Activated CD8-positive, alpha-beta memory T cell treated with anti-CD3 and anti-CD28 coated beads, Interleukin-2, amount 50 U/mL, for 24 hours (primary cell): Measurements from ENCODE around the gene ZNF608.

Source experiments
- DNase-seq: peaks from one replicate; pipeline ENCODE4 v3.0.0-alpha.2; 2020; ENCODE audit errors: extremely low read depth

Gene ZNF608

DNA sequence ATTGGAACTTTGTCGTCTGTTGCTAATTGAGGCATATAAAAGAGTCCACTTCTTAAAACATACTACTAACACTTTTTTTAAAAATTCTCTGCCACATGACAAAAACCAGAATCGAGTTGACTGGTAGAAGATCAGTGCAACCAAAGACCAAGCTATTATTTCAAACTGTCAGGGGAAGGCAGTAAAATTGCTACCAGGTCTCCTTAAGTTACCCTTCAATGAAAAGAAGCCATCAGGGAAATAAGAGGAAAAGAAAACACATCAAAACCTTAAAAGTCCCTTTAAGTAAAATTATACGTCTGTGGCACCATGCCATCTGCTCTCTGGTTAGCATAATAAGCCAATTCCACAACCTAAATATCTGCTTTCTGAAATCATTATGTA is 9.6 kb downstream of the ZNF608 start:
- DNase-seq = no peak

DNA sequence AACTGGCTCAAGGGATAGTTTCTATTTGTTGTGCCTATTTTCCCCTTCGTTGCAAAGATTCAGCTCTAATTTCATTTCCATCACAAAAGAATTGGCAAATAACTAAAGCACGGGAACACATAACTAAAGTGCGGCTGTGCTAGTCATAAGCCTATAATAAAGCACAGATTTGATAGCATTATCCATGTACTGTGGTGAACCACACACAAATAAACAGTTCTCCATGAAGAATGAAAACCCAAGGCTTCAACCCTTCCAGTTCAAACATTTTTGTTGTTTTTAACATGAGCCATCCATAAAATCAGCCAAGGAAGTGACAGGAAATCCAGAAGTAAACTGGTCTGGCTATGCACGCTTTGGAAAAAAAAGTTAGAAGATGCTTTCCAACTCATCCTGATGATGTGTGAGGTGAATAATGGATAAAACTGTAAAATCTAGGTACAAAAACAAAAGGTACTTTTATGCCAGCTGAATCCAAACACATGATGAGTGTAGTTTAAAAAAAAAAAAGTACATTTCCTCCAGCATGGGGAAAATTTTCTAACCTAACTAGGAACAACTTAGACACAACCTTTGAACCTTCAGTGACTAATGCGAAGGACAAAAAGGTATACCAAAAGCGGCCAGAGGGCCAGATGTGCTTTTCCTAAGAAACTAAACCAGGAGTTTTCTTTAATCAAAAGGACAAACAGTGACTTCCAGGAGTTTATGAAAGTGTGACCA is 10.2 kb downstream of the ZNF608 start:
- DNase-seq = no peak

DNA sequence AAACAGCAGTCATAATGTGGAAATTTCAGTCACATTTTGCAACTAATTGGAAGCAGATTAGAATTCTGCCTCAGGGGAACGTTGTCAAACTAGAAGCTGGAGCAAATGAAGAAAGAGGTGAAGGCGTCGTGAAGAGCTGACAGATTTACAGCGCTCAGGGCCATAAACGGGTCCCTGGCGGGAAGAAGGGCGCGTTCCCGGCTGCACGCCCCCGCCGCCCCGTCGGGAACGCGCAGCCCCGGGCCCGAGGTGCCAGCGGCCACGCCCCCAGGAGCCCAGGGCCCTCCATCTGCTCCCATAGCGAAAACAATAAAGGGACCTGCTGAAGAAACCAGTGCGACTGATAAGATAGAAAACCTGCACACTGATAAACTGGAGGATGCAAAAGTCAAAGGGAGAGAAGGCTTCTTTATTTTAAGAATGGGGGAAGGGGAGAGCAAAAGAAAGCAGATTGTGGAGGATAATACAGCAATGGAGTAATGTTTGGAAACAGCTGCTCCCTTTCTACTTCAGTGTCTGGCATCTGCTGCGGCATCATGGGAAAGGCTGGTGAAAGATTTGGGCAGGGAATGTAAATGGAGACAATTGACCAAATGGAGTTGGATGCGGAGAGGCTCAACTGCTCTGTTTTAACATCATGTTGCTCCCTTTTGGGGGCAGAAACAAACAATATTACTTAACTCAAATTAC is 11.1 kb downstream of the ZNF608 start:
- no peak for DNase-seq

DNA sequence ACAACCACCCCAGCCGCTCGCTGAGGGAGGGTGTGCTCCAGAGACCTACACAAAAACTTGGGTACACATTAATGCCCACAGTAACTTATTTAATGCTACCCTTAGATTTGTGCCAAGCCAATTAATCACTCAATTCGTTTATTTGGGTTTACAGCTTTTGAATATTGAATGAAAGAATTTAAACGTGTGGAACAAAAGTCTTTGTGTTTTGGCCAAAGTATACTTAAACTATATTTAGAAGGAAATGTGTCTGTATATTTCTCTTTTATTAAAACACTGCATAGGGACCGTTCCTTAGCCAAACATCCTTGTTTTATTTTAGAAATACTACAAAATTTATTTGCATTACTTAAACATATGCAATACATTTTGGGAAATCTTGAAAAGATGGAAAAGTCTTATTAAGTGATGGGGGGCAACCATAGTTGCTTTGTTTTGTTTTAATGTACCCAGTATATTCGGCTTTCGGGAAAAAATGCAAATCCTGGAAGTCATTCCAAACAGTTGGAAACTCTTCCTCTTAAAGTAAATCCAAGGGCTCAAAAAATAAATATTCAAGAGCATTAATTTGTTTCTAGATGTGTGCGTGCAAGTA is 11.8 kb downstream of the ZNF608 start:
- no peak for DNase-seq

DNA sequence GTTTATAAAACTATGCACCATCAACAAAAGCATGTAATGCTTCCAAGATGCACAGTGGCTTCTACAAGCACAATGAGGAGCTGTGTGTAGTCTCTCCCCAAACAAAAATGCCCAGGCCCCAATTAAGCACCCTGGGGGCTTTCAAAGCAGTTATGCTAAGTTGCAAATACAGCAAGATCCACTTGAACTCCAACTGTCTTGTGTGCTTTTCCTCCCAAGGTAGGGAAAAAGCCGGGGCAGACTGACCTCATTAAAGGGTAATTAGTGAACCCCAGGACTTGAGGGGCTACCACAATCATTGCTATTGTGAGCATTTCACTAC is 13.1 kb downstream of the ZNF608 start:
- no peak for DNase-seq

DNA sequence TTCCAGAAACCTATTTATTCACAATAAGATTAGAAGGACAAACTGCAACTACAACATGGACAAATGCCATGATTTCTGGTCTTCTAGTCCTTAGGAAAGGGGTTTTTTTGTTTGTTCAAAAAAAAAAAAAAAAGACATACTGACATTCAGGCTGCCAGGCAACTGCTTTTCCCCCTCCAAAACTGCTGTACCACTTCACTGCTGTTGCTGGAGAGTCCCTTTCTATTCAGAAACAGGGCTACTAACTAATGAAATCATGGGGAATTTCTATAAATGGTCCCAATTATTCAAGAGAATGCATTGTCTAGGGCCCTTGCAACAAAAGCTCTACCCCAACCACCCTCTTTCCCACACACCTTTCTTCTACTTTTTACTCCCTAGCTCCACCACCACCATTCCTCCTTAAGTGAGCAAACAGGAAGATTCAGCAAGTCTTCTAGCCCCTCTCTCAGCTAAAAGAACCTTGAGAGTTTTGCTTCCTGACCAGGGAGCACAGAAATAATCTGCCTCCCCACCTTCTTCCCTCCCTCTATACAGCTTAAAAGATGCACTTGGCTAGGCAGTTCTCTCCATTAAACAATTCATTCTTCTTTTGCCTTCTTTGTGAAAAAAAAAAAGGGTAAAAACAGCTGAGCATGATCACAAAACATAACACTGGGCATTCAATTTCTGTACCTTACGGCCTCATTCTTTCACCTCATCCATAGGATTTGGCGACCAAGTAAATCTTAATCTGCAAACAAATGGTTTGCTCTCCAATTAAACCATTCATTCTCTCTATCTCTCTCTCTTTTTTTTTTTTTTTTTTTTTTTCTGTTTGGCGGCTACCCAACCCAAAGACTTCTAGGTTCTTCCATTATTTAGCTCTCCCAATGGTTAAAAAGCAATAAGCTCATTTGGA is 13.8 kb downstream of the ZNF608 start:
- DNase-seq = no peak

DNA sequence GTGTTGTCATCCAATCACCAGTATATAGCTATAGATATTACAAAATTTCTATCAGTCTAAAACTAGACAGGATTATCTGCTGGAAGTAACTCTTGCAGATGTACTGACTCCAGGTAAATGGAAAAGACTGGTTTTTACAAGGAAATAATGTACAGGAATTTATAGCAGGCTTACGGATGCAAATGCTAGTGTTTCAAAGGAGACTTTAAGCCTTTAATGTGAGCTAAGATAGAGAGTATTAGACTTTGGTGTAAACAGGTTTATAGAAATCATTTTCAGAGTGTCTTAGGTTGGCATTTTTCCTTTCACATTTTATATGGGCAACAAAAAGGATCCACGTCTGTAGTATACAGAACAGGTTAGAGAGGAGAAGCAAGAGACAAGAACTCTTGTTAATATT is 16.1 kb downstream of the ZNF608 start:
- no peak for DNase-seq

DNA sequence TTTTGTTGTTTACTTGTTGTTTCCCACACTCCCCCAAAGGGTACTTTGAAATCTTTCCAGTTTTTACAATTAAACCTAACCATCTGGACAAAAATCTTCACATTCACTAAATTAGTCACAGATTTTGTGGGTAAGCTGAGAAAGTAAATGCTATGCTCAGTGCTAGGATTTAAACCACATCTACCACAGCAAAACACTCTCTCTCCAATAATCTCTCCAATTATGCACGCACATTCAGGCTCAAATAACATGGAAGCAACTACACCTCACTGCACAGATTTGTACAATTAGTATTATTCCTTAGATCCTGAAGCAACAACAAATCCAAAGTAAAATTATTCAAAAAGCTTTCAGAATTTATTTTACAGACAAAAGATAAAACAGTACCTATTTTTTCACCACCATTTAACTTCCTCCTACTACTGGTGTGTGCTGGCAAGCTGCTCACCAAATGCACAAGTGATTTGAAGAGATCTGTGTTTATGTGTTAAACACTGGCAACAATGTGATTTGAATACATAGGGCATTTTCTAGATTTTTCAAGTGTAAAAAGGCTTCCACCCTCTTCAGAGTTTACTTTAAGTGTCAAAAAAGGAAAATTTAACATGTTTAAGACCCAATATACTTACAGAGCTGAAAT is 16.6 kb downstream of the ZNF608 start:
- no peak for DNase-seq

DNA sequence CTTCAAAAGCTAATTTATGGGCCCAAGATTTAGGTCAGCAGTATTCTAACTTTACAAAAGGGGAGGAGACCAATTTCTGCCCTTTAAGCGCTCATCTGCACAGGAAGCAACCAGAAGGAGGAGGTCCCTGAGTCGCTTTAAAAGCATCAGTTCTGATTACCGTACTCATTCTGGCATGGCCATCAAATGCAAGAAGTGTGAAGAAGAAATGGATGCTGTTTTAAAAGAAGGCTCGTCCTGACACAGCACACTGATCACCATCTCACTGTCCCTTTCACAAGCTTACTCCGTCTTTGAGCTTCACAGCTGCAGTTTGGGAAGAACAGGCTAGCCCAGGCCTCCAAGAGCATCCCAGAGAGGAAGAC is 17.5 kb downstream of the ZNF608 start:
- DNase-seq = no peak

DNA sequence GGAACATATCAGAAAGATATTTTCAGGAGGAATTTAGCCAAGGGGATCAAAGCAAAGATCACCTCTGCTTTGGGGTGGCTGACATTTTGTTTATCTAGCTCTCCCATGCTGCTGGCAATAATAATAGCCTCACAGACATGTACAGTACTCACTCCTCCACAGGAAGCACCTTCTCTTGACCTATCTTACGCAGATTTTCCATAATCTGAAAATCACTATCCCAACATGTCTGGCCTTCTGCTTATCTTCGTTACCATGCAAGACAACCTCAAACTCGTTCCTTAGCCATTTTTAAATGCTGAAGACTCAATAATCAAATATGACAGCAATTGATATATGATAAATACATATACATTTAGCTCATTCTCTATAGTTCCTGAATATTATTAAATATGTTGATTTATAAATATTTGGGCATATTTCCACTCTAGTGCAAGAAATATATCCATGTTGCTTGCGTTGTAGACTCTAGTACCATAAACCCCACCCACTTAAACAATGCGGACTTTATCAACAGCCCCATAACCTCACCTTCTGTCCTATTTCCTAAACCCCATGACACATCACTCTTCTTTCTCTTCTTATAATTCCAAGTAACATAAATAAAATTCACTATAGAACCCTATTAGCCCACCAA is 18.0 kb downstream of the ZNF608 start:
- no peak for DNase-seq

DNA sequence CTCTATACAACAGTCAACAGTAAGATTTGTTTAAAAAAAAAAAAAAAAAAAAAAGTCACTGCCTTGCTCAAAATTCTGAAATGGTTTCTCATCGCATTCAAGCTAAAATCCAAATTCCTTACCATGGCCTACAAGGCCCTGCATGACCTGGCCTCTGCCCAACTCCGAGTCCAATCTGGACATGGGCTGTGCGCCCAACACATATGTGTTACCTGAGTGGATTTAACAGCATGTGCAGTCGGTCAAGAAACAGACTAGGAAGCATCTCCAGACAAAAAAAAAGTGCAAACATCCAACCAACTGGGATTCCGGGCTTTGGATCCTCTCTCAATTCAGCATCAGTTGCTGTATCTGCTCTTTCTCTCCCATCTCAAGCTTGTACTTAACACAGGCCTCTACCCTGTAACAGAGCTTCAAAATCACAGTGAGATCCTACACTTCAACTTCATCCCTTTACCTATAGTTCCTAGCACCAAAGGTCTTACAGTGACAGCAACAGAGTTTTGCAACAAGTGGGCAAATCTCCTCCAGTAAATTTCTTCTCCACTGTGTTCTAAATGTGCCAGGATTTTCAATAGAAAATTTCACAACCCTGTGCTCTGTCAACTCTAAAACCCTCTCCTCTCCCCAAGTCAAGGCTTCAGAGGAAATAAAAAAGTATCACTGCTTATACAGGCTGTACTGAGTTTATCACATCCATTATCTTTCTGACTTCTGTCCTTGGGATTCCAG is 19.6 kb downstream of the ZNF608 start:
- DNase-seq = no peak

DNA sequence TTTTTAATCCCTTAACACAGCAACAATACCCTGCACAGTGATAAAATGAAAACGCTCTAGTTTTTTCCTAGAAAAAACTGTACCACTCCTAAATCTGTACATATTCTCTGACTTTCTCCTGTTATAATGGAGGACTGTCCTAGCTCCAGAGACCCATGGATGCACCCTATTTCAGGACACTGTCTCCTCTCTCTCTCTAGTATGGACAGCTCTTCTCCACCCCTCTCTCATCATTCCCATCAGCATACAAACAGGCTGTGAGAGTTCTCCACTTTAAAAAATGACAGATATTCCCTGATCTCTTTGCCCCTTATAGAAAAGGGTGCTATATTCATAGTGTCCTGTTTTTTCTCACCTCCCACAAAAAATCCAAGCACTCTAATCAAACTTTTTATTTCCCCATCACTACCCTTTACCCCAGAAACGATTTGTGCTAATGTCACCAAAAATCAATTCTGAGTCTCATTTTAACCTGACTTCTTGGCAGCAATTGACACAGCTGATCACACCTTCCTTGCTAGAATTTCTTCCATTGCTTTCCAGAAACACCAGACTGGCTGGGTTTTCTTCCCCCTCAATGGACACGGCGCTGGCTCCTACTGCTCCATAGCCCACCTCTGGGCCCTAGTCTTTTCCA is 20.7 kb downstream of the ZNF608 start:
- DNase-seq = no peak

DNA sequence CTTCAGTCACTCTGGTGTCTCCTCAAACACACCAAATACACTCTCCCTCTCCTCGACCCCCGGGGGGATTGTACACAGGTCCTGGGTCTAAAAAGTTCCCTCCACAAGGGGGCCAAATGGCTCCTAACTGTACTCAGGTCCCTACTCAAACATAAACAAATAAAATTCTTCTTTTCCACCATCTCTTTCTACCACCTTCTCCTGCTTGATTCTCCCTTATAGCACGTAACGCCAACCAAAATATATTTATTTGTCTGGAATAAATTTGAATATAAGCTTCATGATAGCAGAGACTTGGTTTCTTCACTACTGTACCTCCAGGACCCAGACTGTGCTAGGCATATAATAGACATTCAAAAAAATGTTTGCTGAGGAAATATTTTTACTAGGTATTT is 21.4 kb downstream of the ZNF608 start:
- DNase-seq = no peak

DNA sequence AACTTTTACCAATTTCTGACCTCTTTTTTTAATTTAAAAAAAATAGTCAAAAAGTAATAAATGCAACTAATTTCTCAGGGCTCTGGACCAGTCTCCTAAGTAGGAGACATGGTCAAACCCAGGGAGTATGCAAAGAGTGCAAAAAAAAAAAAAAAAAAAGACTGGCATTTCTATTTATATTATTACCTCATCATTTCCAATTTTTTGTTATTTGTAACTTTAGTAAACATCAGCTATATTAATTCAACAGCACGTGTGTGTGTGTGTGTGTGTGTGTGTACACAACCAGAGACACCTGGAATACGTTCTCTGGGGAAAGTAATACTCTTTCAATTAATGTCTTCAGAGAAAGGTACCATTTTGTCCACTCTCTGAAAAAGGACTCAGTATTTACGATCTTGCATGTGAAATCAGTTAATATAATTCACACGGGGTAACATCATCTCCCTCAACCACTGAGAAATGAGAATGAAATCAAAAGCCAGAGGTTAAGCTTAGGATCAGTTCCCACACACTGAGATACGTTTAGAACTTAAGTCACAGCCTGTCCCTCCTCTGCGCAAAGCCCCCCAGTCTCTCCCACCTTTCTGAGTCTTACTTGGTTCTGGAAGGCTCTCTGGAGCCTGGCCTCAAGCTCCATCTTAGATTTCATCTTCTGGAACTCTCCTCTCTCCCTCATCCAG is 21.9 kb downstream of the ZNF608 start:
- DNase-seq = no peak

DNA sequence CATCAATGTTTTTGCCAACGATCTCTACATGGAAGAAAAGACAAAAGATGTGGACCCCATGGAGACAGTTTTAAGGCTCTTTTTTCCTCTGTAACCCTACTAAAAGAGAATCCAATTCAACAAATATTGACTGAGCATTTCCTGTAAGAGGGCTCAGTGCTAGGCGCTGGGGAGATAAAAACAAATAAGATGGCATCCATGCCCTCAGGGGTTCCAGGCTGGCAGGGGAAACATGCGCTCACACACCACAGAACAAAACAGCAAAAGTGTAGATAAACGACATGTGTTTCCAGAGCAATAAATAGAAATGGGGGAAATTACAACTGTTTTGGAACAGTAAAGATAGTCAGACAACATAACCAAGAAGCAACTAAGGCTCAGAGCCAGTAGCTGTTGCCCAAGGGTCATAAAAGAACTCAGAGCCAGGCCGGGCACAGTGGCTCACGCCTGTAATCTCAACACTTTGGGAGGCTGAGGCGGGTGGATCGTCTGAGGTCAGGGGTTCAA is 25.2 kb downstream of the ZNF608 start:
- DNase-seq = no peak

DNA sequence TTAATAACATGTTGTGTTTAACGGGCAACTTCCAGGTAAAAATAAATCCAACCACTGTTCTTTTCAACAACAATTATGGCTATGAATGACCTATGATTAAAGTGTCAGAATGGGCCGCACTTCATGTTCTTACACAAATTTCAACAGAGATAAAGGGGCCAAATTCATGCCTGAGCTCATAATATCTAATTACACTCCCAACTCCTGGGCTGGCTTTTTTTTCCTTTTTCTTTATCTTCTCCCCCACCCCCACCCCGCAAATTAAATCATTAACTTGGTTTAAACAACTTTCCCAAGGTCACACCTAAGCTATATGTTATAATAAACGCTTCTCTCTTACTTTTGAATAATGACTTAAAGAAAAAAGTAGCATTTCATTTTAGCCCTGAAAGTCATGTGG is 25.8 kb downstream of the ZNF608 start:
- DNase-seq = no peak

DNA sequence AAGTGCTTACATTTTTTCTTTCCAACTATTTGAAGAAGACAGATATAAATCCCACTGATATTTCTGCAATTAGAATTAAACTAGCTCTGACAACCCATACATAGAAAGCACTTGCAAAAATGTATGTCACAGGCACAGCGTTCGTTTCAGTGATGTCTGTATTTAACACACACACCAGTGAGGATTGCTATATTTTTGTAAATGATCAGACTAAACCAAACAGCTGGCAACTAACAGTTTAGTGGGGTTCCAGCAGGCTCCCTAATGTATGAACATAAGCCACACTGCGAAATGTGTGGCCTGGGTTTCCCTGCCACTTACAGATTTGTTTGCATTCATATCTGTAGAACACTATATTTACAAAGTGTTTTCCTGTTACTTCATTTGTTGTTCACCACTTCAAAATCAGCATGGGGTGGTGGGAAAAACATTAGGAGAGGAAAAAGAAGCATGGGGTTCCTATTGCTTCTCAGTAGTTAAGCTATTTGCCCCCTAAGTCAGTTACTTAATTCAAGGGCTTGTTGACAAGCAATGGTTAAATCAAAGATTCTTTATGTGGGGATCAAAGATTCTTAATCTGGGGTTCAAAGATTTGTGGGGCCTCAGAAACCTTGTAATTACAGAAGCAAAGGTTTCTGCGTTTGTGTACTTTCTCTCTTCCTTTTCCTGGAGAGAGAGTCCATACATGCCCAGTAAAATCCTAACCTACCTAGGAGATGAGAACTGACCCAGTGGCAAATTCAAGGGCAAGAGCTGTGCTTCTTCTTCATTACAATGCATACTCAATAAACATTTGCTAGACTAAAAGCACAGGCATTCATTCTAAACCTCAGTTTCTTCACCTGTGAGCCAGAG is 27.1 kb downstream of the ZNF608 start:
- no peak for DNase-seq

DNA sequence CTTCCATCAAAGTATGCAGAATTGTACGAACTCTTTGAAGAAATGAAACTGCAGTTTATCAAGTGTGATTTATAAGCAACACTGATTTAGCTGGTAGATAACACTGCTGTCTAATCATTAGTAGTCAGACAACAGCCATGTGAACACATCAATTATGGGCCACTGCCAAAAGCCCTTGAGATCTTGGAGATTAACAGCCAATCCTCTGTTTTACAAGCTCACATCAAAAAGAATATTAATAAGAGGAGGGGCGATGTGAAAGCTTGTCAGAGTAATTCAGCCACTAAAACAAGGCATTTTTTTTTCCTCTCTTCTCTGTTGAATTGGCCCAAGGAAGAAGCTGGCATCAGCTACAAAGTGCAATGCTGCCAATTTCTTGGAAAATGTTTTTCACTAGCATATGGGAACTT is 28.1 kb downstream of the ZNF608 start:
- DNase-seq = no peak

DNA sequence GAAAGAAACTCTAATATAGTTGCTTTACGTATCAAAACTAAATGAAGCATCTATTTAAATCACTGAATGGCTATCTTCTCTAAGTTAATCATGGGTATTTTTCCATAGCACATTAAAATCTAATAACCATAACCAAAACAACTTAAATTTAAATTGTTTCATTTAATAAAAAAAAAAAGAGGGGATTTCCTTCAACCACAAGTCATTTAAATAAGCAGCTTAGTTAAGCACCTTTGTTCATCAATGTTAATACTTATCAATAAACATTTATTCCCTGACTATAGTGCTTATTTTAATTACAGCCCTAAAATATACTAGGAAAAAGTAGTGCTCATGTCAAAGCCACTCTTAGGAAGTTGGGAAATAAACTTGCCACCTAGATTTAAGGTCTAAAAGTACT is 30.3 kb downstream of the ZNF608 start:
- no peak for DNase-seq
